HL-60/S4 treated with phorbol 12-myristate 13-acetate at 8.2 ng/mL for 4 days and 3 days (cell line): ENCODE results near the gene SND1.
"Not testable (repeated sequence)": the region's sequence is repeated elsewhere in the genome, so short reads cannot be mapped to it uniquely, and the experiment has no call there.

Source experiments
- in situ Hi-C: fragments of 300-500 bp; cut with MboI; formaldehyde crosslinking; loops from 2 replicates; pipeline ENCODE4 v1.15.0; 2022; ENCODE audit warnings: low sequenced_read_pairs

SND1 gene

DNA sequence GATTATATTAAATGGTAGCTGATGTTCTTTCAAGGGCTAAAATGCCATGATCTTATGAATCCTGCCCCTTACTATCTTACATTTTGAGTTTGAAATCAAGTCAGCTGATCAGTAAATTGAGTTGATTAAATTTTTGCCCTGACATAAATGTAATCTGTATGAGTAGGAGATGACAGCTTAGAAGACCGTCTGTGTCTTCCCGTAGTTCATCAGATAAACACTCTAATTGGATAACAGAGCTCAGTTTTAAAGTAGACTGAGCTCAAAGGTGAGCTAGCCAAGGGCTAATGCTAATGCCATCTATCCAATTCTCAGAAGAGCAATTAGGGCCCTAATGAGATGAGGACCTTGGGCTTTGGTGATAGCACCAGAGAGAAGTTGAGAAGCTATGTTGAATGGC is 296.3 kb downstream of the SND1 start:
- in situ Hi-C loops = no loop called here

- in situ Hi-C loops = no loop called here
Measured at GRCh38 chr7:127948930-127949329, 296.9 kb downstream of the SND1 start.

DNA sequence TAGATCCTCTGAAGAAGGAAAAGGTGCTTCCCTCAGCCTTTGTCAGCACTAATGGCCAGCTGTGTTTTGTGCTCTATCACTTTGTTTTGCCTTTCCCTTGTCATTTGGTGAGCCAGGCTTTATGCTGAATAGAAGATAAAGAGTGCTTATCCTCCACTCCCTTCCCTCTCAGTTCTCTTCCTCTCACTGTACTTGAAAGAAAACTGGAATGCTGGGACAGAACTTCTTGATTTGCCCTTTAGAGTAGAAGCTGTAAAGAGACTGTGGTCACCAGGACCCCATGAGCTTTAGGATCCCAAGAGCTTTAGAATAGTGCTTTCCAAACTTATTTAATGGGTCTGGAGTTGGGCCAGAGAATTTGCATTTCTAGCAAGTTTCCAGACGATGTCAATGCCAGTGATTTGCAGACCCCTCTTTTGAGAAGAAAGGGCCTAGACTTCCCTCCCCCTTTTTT is 297.8 kb downstream of the SND1 start:
- in situ Hi-C loops = no loop called here

DNA sequence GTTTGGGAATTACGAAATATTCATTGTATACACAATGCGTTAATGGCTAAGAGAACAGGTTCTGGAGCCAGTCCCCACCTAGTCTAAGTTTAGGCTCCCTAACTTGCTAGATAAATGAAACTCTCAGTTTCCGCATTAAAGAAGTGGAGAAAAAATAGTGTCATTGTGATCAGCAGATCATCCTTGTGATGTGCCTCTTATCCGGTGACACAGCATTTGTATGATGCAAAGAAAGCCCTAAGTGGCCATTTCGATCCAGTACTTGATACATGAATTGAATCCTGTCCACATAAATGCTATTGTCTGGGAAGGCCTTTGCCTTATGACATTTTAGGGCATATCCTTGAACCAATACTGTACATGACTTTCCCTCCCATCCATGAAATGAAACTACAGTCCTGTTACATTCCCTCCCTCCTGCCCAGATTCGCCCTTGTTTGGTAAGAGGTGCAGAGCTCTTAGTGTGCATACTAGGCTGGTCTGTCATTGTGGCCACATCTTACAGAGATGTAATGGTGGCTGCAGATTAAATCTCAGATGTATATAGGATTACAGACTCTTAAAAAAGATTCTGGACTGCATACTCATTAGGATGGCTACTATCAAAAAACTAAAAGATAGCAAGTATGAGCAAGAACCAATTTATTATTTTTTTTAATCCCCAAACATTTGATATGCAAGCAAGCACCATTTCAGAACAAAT is 298.4 kb downstream of the SND1 start:
- in situ Hi-C loops = no loop called here

DNA sequence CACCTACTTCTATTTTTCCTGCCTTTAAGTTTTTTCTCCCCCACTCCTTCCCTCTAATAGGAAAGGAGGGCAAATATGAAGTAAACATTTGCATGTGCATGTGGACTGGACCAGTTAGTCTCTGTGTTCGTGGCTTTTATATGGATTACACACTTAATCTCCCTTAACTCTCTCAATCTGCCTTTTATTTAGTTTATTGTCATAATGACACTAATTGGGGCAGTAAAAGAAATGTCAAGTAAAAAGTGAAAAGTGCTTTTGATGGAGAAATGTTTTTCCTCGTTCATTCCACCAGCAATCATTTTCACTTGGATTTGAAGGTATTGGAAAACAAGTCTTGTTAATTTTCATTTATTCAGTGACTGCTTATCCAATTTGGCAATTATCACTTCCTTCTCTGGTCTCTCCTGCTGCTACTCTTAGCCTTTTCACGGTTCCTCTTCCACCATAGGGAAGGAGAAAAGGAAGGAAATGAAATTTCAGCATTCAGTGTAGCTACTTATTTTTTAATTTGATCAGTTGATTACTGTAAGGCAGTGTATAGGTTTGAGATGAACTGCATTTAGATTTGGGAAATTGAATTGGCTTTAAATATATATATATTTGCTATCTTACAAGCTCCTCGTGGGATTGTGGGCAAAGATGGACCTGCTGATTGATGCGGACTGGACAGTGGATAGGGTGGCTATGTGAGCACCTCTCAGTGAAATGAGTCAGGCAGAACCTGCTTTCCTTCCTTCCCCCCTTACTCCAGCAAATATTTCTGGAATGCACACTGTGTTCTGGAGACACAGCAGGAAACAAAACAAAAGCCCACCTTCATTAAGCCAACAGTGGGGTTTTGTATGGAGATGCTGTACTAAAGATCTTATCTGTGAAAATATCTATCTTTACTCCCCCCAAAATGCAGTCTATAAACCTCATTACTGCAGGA is 301.7 kb downstream of the SND1 start:
- in situ Hi-C loops = no loop called here

DNA sequence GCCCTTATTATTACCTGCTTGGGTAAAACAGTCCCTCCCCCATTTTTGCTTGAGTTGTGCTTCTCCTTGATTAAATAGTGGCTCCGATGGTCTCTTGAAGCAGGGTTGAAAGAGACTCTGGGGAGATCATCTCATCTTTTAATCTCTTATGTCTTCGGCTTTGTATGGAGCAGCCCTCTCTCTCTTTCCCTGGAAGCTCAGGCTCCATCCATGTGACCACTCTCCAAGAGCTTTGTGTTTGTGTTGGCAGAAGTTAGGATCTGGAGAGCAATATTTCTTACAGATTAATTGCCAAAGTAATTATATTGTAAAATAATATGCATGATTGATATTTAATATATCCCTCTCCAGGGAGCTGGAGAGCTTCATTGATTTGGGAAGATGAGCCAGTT is 302.4 kb downstream of the SND1 start:
- in situ Hi-C loops = no loop called here

- in situ Hi-C loops = no loop called here
Measured at GRCh38 chr7:127955051-127955531, 303.1 kb downstream of the SND1 start.

- in situ Hi-C loops = no loop called here
Measured at GRCh38 chr7:127957886-127958285, 305.9 kb downstream of the SND1 start.

- in situ Hi-C loops = no loop called here
Measured at GRCh38 chr7:127959770-127960169, 307.8 kb downstream of the SND1 start.

DNA sequence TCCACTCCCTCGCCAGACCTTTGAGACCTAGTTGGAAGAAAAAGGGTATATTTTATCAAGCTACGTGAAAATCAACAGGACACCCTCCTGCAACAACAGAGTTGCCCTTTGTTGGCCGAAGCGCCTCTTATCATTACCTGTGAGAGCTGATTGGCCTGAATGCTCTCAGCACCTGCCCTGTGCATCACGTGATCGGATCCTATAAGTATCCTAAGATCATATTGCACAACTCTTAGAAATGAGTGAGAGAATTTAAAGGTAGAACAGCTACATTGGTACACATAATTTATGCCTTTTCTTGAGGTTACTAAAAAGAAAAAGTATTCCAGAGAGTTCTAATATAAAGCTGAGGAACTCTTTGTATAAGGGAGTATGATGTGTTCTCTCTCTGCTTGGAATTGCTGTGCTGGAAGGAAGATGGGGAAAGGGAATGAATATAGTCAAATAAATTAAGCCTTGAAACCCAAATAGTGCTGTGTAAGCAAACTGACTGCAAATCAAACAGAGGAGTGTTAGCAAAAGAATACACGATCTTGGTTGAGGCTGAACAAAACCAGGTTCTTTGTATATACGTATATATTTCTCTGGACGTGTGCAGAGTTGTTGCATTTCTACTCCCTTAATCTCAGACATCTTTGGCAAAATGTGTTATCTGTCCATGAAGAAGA is 309.9 kb downstream of the SND1 start:
- in situ Hi-C loops = no loop called here

DNA sequence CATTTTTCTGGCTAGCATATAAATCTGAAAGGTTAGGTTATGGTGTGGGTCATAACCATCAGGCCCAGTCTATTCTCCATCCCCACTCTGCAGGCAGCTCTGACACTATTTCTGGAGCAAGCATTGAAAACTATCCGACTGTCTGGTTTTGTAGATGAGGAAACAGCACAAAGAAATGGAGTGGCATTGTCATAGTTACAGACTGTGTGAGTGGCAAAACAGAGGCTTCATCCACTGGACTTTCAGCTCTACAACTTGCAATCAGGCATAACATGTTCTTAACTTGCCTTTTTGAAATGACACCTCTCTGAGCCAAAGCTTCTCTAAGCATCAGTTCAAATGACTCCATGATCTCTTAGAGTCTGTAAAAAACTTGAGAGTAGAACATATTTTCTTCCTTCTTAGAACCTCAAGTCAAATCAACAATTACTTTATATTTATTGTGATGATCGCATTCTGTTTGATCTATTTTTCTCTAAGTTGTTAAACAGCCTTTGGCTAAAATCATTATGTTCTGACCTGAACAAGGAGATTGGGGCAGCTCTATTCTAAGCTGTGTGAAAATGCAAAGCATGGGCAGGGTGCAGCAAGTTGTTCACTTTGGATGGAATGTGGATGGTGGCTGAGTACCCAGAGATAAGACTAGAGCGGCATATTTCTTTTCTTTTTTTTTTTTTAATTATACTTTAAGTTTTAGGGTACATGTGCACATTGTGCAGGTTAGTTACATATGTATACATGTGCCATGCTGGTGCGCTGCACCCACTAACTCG is 310.8 kb downstream of the SND1 start:
- in situ Hi-C loops = no loop called here

- in situ Hi-C loops = not testable (repeated sequence)
Measured at GRCh38 chr7:127963850-127964249, 311.9 kb downstream of the SND1 start.

DNA sequence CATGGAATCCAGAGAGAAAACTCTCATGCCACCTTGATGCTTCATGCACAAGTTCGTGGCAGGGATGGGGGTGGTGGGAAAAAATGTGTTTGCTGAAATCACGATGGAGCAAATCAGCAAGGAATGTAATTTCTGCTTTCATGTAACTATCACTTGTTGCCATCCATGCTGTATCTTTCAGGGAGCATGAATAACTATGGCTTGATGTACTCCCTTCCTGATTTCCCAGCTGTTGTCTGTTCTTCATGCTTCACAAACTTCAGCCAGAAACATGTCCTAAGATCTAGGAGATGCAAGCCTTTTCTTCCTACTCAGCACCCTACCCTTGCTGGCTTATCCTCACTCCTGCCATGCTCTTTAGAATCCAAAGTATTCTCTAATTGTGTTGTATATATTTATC is 315.3 kb downstream of the SND1 start:
- in situ Hi-C loops = no loop called here

DNA sequence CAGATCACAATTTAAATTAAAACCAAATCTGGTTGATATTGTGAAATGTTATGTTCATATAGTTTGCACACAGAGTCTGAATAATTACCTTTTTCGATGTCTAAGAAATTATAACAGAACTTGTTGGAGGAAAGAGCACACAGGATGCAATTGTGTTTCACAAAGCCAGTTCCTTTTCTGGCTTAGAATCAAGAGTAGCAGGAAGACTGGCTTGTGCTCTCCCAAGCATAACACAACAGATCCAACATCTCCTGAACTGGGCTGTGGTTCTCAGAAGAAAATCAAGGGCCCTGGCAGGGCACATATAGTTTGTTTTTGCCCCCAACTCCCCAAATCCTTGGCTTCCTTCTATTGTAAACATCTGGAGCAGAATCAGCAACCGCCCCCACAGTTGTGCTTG is 316.6 kb downstream of the SND1 start:
- in situ Hi-C loops = no loop called here

DNA sequence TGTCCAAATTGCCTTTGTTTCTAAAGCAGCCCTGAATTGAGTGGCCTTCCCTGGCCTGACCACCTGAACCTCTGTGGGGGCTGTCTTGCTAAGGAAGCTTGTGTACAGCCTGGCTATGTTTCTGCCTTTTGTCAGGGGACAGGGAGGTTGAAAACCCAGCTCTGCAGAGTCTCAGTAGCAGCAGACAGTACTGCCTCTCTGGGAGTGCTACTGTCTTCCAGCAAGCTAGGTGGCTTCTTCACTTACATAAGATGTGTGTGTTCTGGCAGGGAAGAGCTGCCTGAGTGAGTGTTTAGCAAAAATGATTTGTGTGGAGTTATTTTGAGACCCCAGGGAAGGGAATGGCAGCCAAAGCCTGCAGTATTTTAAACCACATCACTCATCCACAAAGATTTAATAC is 321.8 kb downstream of the SND1 start:
- in situ Hi-C loops = no loop called here

DNA sequence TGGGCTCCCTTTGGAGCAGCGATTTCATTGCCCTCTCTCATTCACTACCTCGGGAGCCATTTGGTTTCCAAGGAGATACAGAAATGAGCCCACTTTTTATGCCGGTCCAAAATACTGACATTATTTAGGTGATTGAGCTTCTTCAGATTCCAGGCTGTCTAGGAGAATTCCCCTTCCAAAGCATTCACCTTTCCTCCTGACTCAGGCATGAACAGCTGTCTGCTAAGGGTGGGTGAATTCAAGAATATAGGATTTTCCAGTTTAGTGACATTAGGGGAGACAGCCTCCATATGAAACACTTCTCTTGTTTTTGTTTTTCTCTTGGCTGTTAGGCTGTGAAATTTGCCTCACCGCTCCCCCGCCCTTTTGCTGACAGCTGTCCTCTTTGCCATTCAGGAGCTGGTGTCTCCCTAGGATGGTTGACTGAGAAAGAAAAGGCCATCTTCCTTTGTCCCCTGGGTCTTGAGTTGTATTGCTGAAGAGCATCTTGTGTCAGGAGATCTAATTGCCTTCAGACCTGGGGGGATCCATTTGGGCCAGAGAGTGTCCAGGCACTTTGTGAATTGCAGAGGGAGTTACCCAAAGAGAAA is 322.5 kb downstream of the SND1 start:
- in situ Hi-C loops = no loop called here

GRCh38 chr7:127976056-127976737 is 324.2 kb downstream of the SND1 start:
- in situ Hi-C loops = no loop called here

DNA sequence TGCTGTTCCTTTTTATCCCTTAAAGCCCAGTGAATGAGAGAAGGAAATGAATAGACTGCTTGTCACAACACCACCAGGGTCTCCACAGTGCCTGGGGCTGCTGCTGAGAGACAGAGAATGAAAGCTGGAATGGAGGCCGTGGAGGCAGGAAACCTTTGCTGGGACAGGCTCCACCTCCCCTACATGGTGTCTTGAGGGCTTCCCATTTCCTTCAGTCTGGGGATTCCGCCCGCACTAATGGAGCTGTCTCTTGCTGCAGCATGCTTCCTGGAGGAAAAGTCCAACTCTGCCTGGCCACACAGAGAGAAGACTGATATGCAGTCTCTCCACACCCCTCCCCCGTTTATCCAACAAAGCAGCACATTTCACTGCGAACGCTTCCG is 324.7 kb downstream of the SND1 start:
- in situ Hi-C loops = no loop called here

DNA sequence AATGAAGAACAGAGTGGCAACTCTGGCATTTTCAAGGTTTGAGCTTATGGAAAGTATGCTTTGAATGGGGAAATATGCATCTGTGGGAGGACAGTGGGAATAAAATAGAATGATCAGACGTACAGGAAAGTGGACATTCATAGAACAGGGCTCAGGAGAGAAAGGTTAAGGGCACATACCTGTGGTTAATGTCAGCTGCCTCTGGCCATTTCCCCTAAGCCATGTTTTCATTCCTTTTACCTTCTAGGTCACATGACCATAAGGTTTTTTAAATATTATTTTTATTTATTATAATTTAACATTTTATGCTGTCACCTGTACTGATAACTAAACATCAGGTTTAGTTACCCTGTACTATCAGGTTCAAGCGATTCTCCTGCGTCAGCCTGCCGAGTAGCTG is 326.4 kb downstream of the SND1 start:
- in situ Hi-C loops = no loop called here
